HG03025 (cell line): Measurements from ENCODE around the gene TEX13C.
A peak's percentile ranks its signal among the peaks of the same experiment; 100 is the strongest.
"Not testable (repeated sequence)": the region's sequence is repeated elsewhere in the genome, so short reads cannot be mapped to it uniquely, and the experiment has no call there.

Experiments
- ATAC-seq: cut with Tn5 transposase; IDR thresholded peaks from one replicate; pipeline ENCODE4 v1.9.1; 2021; ENCODE audit warnings: mild to moderate bottlenecking, moderate library complexity; ENCODE audit not compliant: unreplicated experiment, low FRiP score

Gene TEX13C

DNA sequence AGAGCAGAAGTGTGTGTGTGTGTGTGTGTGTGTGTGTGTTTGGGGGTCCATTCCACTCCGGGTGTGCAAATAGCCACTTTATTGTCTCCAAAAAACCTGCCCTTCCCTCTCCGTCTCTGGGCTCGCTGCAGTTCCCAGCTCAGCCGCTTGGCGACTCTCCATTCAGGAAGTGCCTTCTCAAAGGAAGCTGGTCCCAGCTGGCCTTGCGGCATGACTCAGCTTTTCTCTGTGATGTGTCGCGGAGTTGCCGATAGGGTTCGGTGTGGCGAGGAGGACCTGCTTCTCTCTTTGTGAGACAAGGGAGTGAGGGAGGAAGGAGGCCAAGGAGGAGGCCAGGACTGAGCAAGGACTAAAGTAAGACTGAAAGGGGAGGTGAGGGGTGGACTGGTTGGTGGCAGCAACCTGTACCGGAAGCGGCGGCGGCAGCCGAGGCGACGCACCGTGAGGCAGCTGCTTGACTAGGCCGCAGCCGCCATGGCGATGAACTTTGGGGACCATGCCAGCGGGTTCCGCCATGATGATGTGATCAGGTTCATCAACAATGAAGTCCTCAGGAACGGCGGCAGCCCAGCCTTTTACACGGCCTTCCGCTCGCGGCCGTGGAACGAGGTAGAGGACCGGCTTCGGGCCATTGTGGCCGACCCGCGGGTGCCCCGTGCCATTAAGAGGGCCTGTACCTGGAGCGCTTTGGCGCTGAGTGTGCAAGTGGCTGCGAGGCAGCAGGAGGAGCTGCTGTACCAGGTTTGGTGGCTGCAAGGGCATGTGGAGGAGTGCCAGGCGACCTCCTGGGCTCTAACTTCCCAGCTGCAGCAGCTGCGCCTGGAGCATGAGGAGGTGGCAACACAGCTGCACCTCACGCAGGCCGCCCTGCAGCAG, at the start of gene TEX13C:
Gene TEX13C (plus strand): TSS at position 226 of the 876 bp plus-strand sequence. CDS start 249 bp downstream, at position 475.
- ATAC-seq: no peak

DNA sequence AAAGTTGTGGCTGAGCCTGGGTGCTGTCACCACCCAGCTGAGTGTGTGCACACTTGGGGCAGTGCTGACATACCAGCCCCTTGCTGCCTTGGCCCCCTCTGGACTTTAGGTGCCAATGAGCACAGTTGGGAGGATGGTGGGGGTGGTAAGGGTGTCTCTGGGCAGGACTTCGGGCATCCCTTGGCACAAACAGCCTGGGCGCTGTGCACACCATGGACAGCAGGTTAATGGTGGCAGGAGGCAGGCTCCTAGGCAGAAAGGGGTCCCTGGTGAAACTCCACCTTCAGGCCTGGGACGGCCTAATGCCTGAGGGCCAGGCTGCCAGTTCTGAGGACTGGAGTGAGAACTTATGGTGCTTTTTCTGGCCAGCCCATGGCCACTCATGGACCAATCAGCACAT, 32.4 kb upstream of the TEX13C start:
- ATAC-seq: no peak

- ATAC-seq: no peak
Measured at GRCh38 chrX:125288343-125288742, 31.3 kb upstream of the TEX13C start.

GRCh38 chrX:125289209-125289608, 30.5 kb upstream of the TEX13C start:
- no peak for ATAC-seq

DNA sequence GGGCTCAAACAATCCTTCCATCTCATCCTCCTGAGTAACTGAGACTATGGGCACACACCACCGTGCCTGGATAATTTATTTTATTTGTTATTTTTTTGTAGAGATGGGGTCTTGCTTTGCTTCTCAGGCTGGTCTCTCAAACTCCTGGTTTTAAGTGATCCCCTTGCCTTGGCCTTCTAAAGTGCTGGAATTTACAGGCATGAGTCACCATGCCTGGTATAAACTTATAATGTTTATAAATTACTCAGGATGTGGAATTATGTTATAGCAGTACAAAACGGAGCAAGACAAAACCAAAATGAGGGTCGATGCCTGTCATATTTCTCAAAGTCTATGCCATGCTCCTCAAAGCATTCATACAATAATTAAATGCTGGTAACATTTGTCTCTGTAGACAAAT, 29.8 kb upstream of the TEX13C start:
- no peak for ATAC-seq

DNA sequence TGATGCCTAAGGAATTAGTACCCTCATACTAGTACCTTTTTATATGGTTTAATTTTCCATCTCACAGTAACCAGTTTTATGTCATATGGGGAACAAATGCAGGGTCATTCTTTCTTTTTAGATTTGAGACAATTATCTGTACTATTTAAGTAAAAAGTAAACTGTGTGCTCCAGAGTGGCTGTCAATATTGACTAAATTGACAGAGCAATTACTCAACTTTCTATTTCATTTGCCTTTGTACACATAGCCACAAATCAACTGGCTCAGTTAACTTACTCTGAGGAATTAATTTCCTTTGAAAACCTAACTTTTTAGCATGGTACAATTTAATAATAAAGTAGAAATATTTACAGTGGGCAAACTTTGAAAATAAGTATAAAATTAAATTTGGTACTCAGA, 28.5 kb upstream of the TEX13C start:
- ATAC-seq: no peak

DNA sequence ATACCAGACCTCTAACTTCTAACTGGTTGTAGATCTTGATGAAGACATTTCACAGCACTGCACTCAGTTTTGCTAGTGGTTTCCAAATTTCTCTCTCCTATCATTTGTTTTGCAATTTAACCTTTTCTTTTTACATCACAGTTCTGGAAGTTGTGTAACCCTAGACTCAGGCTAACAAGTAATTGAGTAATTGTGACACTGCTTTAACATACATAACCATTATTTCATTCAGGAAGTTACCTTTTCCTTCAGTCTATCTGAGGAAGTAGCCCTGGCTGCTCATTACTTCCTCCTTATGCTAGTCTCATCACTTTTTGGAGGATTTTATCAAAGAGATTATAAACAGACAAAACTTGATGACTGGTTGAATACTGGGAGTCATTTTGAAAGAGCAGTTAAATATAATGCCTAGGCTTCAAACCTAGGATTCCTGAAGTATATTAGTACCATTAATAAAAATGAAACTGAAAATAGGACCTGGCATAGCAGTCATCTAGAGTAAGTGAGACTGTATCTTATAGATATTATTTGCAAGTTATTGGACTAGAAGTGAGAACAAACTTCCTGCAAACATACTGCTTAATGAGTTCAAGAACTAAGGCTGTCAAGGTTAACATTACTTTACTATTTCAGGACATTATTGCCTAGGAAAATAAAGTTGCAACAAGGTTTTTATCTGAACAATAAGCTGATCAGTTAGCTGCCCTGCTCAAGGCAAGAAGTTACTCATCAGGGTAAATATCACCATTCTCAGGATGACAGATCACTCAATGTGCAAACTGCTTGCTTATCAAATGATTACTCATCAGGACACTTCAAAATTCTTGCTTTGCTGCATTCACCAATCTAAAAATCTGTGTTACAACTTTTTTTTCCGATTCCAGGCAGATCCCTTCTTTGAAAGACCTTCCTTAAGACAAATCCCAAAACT, 25.6 kb upstream of the TEX13C start:
- ATAC-seq: no peak

DNA sequence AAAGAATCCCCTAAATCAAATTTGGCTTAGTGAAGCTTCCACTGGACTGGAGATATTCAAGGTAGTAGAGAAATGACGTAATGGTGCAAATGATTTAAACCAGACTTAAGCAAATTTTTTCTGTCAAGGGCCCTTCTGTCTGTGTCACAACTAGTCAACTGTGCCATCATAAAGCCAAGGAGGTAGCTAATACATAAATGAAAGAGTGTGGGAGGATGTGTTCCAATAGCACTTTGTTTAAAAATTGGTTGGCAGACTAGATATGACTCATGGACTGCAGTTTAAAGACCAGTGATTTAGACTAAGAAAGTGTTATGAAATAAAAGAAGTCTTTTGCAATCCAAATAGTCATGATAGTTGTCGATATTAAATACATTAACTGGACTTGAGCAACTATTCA, 24.3 kb upstream of the TEX13C start:
- peak; percentile 63 for ATAC-seq

DNA sequence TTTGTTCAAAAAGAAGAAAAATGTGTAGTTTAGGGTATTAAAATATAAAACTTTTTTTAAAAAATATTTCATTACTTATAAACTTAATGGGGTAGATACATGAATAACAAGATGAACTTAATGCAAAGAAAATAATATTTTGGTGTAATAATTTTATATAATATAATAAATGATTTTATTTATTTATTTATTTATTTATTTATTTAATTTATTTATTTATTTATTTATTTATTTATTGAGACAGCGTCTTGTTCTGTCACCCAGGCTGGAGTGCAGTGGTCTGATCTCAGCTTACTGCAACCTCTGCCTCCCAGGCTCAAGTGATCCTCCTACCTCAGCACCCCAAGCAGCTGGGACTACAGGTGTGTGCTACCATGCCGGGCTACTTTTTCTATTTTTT, 20.8 kb upstream of the TEX13C start:
- no peak for ATAC-seq

GRCh38 chrX:125306335-125306866, 13.3 kb upstream of the TEX13C start:
- no peak for ATAC-seq

- no peak for ATAC-seq
Measured at GRCh38 chrX:125308653-125309052, 11.0 kb upstream of the TEX13C start.

- ATAC-seq: not testable (repeated sequence)
Measured at GRCh38 chrX:125319166-125319565, 505 bp upstream of the TEX13C start.

GRCh38 chrX:125322431-125322830, 2.8 kb downstream of the TEX13C start:
- ATAC-seq: no peak

DNA sequence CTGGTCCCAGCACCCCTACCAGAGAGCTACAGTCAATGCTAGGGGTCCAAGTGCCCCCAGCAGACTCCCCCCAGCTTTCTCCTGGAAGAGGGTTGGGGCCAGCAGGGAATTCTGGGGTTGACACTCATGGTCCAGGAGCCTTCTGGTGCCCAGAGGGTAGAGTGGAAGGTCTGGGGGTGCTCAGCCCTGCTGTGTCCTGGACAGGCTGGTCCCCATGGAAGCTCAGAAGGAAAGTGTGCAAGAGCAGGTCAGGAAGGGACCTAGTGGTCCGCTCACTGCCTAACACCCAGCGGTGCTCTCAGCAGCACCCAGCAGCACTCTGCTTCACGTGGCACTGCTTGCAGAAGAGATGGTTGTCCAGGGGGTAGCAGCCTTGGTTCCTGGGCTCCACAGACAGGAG, 6.9 kb downstream of the TEX13C start:
- ATAC-seq: no peak

DNA sequence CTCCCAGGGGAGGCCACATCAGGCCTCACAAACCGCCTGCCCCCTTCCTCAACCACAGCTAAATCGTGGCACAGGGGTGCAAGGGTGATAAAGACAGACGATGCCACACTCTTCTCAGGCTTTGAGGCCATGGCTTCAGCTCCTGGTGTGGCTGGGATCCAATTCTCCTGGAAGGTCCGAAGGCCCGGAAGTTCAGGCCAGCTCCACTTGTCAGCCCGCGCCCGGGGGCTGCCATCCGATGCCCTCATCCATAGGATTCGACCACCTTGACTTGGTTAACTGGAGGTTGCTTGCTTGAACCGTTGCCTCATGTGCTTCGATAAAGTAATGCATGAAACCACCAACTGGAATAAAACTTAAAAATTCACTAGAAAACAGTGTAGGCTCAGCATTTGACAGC, 8.2 kb downstream of the TEX13C start:
- no peak for ATAC-seq

GRCh38 chrX:125333583-125333982, 13.9 kb downstream of the TEX13C start:
- ATAC-seq: no peak

DNA sequence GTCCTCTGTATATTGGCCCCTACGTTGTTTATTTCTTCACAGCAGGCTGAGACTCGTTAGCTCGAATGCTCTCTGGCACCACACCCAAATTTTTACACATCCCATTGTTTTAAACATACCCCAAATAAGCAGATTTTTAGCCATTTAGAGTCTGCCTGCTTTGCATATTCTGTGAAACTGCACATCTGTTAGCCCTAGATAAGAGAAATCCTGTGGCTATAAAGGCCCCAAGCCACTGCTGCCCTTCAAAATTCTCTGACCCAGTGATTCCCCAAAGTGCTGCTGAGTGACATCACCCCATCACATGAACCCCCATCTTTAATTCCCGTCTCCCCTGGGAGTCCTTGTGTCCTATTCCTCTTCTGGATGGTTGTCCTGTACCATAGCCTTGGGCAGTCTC, 20.8 kb downstream of the TEX13C start:
- no peak for ATAC-seq

GRCh38 chrX:125374169-125374568, 54.5 kb downstream of the TEX13C start:
- ATAC-seq: no peak
